Upper lobe of left lung (tissue), 4 donors: ENCODE results near the gene SATB2.

Experiments
- CTCF ChIP-seq, 6 experiments: fragments of 450-650 bp in 4 of 6; fragments of 200-600 bp in 2 of 6; sonication (generic) in 2 of 6; IDR thresholded peaks; one replicate each; pipeline ENCODE4 v1.5.1; 2016 to 2019; ENCODE audit warnings: antibody characterized with exemption in 6 of 6
- POLR2AphosphoS5 ChIP-seq, 2 donors: sonication (generic); formaldehyde crosslinking; IDR thresholded peaks; one replicate each; pipeline ENCODE4 v1.5.1; 2017; ENCODE audit warnings: antibody characterized with exemption in 2 of 2

- TF ChIP-seq CTCF (IDR thresholded peaks at IDR 0.05) (no peak), POLR2AphosphoS5 (IDR thresholded peaks at IDR 0.05) (no peak)
Observed at GRCh38 chr2:199444749-199445148, 13.0 kb downstream of the SATB2 start.
